Measurements from ENCODE around the gene CGREF1.
"Not testable (repeated sequence)": the region's sequence is repeated elsewhere in the genome, so short reads cannot be mapped to it uniquely, and the experiment has no call there.

The CGREF1 gene

GRCh38 chr2:27111392-27112078, 7.4 kb downstream of the CGREF1 start:
- not testable (repeated sequence) for DNase-seq (ENCODE audit: low read depth in 2 of 2)

- DNase-seq (ENCODE audit: low read depth in 2 of 2), result not testable (repeated sequence)
Observed at GRCh38 chr2:27110603-27111352, 8.2 kb downstream of the CGREF1 start.

- DNase-seq (ENCODE audit: low read depth in 2 of 2), result no peak
Observed at GRCh38 chr2:27109083-27109482, 9.8 kb downstream of the CGREF1 start.

GRCh38 chr2:27108221-27108620, 10.7 kb downstream of the CGREF1 start:
- no peak for DNase-seq (ENCODE audit: low read depth in 2 of 2)

- no peak for DNase-seq (ENCODE audit: low read depth in 2 of 2)
Observed at GRCh38 chr2:27105981-27106380, 12.9 kb downstream of the CGREF1 start.

GRCh38 chr2:27102329-27102728, 16.6 kb downstream of the CGREF1 start:
- DNase-seq (ENCODE audit: low read depth in 2 of 2), result no peak

GRCh38 chr2:27100036-27100435, 18.9 kb downstream of the CGREF1 start:
- no peak for DNase-seq (ENCODE audit: low read depth in 2 of 2)

- DNase-seq (ENCODE audit: low read depth in 2 of 2), result no peak
Observed at GRCh38 chr2:27099334-27099955, 19.5 kb downstream of the CGREF1 start.

GRCh38 chr2:27097341-27097740, 21.6 kb downstream of the CGREF1 start:
- no peak for DNase-seq (ENCODE audit: low read depth in 2 of 2)

GRCh38 chr2:27096748-27097297, 22.1 kb downstream of the CGREF1 start:
- DNase-seq (ENCODE audit: low read depth in 2 of 2), result no peak

GRCh38 chr2:27095745-27096651, 22.9 kb downstream of the CGREF1 start:
- DNase-seq (ENCODE audit: low read depth in 2 of 2), result no peak

- no peak for DNase-seq (ENCODE audit: low read depth in 2 of 2)
Observed at GRCh38 chr2:27095427-27095744, 23.5 kb downstream of the CGREF1 start.

GRCh38 chr2:27094353-27094984, 24.5 kb downstream of the CGREF1 start:
- no peak for DNase-seq (ENCODE audit: low read depth in 2 of 2)

- DNase-seq (ENCODE audit: low read depth in 2 of 2), result no peak
Observed at GRCh38 chr2:27093430-27094352, 25.2 kb downstream of the CGREF1 start.

- DNase-seq (ENCODE audit: low read depth in 2 of 2), result no peak
Observed at GRCh38 chr2:27092696-27093429, 26.1 kb downstream of the CGREF1 start.

- DNase-seq (ENCODE audit: low read depth in 2 of 2), result no peak
Observed at GRCh38 chr2:27091746-27092695, 26.9 kb downstream of the CGREF1 start.

- no peak for DNase-seq (ENCODE audit: low read depth in 2 of 2)
Observed at GRCh38 chr2:27089111-27089954, 29.6 kb downstream of the CGREF1 start.
